H1 (cell line): ENCODE results near the gene MAPK8IP3. TPM values are rescaled to one million over a fixed set of nuclear protein-coding genes. Genes with fewer than 3 reads are reported as not detected.

Source experiments
- ASH2L ChIP-seq: fragments of 200-600, 300-600 bp; sonication (generic); IDR thresholded peaks from one replicate; pipeline ENCODE4 v1.7.1; 2017; ENCODE audit warnings: low read length
- NANOG ChIP-seq: IDR thresholded peaks from 2 replicates; pipeline ENCODE4 v1.6.1; 2011; ENCODE audit warnings: low read length, low read depth, mild to moderate bottlenecking, inconsistent platforms; ENCODE audit not compliant: insufficient read depth, poor library complexity, severe bottlenecking
- polyA plus RNA-seq, 7 experiments: library from polyadenylated mRNA; depleted of rRNA in 3 of 7; stranded (reverse) in 5 of 7; unstranded in 2 of 7; fragments of >200 nt in 5 of 7; fragments of 200-250 nt in 2 of 7; gene quantifications; 1 replicate in 5 of 7; 2 replicates in 1 of 7; 4 replicates in 1 of 7; pipeline versions ENCODE4 v1.2.1 to v1.2.3, GENCODE V29; 2011 to 2013; ENCODE audit warnings: missing spikeins in 2 of 7, mixed read lengths in 2 of 7
- total RNA-seq: library from RNA; stranded (reverse); fragmentation: NEBNext Ultra II Directional; extraction: Animal tissue kit (Norgen Biotek cat#: 25700); gene quantifications from 2 replicates; pipeline ENCODE4 v1.2.1, GENCODE V29; 2021

Gene MAPK8IP3
- total and polyA plus RNA-seq, 2 of the 8 experiments (the other 6 are each of a cell fraction or from before 2014, with no cell fraction given) = 16.9 to 43.4 TPM

- TF ChIP-seq NANOG (no peak), ASH2L (no peak)
These were observed 57.0 kb downstream of the MAPK8IP3 start (continued) for GRCh38 chr16:1762879-1763520.
